Trophoblast cell (in vitro differentiated cells and primary cell): ENCODE measurements around the gene ZMYND12.

Experiments
- DNase-seq, 2 donors: peaks; one replicate each; pipeline ENCODE4 v3.0.0-alpha.2; 2016
- H2AFZ ChIP-seq: 2 replicates; pipeline ENCODE4 v1.6.1; 2013; ENCODE audit warnings: low read length, moderate library complexity, mild to moderate bottlenecking; ENCODE audit not compliant: insufficient read depth, poor library complexity
- H2AK5ac ChIP-seq: 2 replicates; pipeline ENCODE4 v1.6.1; 2013; ENCODE audit warnings: mild to moderate bottlenecking, low read length
- H2BK120ac ChIP-seq: 2 replicates; pipeline ENCODE4 v1.6.1; 2013; ENCODE audit warnings: low read length, mild to moderate bottlenecking, moderate library complexity; ENCODE audit not compliant: insufficient read depth, poor library complexity
- H2BK12ac ChIP-seq: 2 replicates; pipeline ENCODE4 v1.6.1; 2013; ENCODE audit warnings: mild to moderate bottlenecking, low read length, moderate library complexity
- H2BK5ac ChIP-seq: 2 replicates; pipeline ENCODE4 v1.6.1; 2013; ENCODE audit warnings: low read length, low read depth, moderate library complexity, mild to moderate bottlenecking; ENCODE audit not compliant: poor library complexity
- H3K14ac ChIP-seq: 2 replicates; pipeline ENCODE4 v1.6.1; 2013; ENCODE audit warnings: mild to moderate bottlenecking, low read length
- H3K18ac ChIP-seq: 2 replicates; pipeline ENCODE4 v1.6.1; 2013; ENCODE audit warnings: mild to moderate bottlenecking, low read length
- H3K23ac ChIP-seq: 2 replicates; pipeline ENCODE4 v1.6.1; 2013; ENCODE audit warnings: low read length
- H3K27ac ChIP-seq: 2 replicates; pipeline ENCODE4 v1.5.1; 2013; ENCODE audit warnings: low read depth, mild to moderate bottlenecking, inconsistent platforms, low read length, moderate library complexity
- H3K27me3 ChIP-seq: 2 replicates; pipeline ENCODE4 v1.6.1; 2013; ENCODE audit warnings: inconsistent platforms, mild to moderate bottlenecking, low read length, moderate library complexity; ENCODE audit not compliant: insufficient read depth
- H3K36me3 ChIP-seq, 2 experiments: 1 replicate in 1 of 2; 2 replicates in 1 of 2; pipeline ENCODE4 v1.6.1; 2013; ENCODE audit warnings: low read length in 2 of 2, mild to moderate bottlenecking in 2 of 2, moderate library complexity in 1 of 2; ENCODE audit not compliant: insufficient read depth in 2 of 2, control insufficient read depth in 1 of 2
- H3K4ac ChIP-seq: 2 replicates; pipeline ENCODE4 v1.6.1; 2013; ENCODE audit warnings: low read depth, mild to moderate bottlenecking, low read length, moderate library complexity
- H3K4me1 ChIP-seq, 2 experiments: 1 replicate in 1 of 2; 2 replicates in 1 of 2; pipeline ENCODE4 v1.6.1; 2013; ENCODE audit warnings: low read length in 2 of 2, mild to moderate bottlenecking in 2 of 2, moderate library complexity in 1 of 2; ENCODE audit not compliant: insufficient read depth in 2 of 2, control insufficient read depth in 1 of 2
- H3K4me2 ChIP-seq: 2 replicates; pipeline ENCODE4 v1.6.1; 2013; ENCODE audit warnings: inconsistent platforms, mild to moderate bottlenecking, low read length, moderate library complexity
- H3K4me3 ChIP-seq: 2 replicates; pipeline ENCODE4 v1.5.1; 2013; ENCODE audit warnings: mild to moderate bottlenecking, low read depth, low read length, inconsistent platforms
- H3K79me1 ChIP-seq: one replicate; pipeline ENCODE4 v1.6.1; 2013; ENCODE audit warnings: low read length
- H3K79me2 ChIP-seq: 2 replicates; pipeline ENCODE4 v1.6.1; 2013; ENCODE audit warnings: low read length, mild to moderate bottlenecking; ENCODE audit not compliant: control insufficient read depth, insufficient read depth, poor library complexity
- H3K9ac ChIP-seq: 2 replicates; pipeline ENCODE4 v1.6.1; 2013; ENCODE audit warnings: mild to moderate bottlenecking, low read length
- H3K9me3 ChIP-seq: 2 replicates; pipeline ENCODE4 v1.6.1; 2013; ENCODE audit warnings: low read depth, mild to moderate bottlenecking, control low read depth, inconsistent platforms, low read length; ENCODE audit not compliant: insufficient read depth
- H4K12ac ChIP-seq: 2 replicates; pipeline ENCODE4 v1.6.1; 2013; ENCODE audit warnings: low read depth, mild to moderate bottlenecking, low read length, moderate library complexity
- H4K8ac ChIP-seq: 2 replicates; pipeline ENCODE4 v1.6.1; 2013; ENCODE audit warnings: low read depth, mild to moderate bottlenecking, low read length, moderate library complexity
- H4K91ac ChIP-seq: one replicate; pipeline ENCODE4 v1.6.1; 2013; ENCODE audit warnings: low read depth, mild to moderate bottlenecking, low read length, moderate library complexity
- WGBS: extraction: QIAGEN DNeasy Blood & Tissue Kit; methylation state at CpG from one replicate; pipeline ENCODE4 v1.1.7; 2013; ENCODE audit warnings: missing lambda C conversion rate; ENCODE audit not compliant: insufficient read length, insufficient coverage; ENCODE audit errors: extremely low coverage; 5-methylcytosine and 5-hydroxymethylcytosine counted together

The ZMYND12 gene

GRCh38 chr1:42433369-42433768 is 22.5 kb downstream of the ZMYND12 start:
- no peaks in the 10 kb centered on the region for H3K9me3 ChIP-seq
- H2BK5ac ChIP-seq = no peak overlapping the region
- no peak overlapping the region for H3K4ac ChIP-seq
- DNase-seq = peak; percentile 59 to 74
- no peak overlapping the region for H4K12ac ChIP-seq
- no peak overlapping the region for H3K27ac ChIP-seq
- H3K27me3 ChIP-seq = no peaks in the 10 kb centered on the region
- H3K79me1 ChIP-seq = no peaks in the 10 kb centered on the region
- no peaks in the 10 kb centered on the region for H3K79me2 ChIP-seq
- no peak overlapping the region for H2BK120ac ChIP-seq
- H3K4me3 ChIP-seq = no peak overlapping the region
- H3K9ac ChIP-seq = no peak overlapping the region
- no peak overlapping the region for H2AFZ ChIP-seq
- H3K4me2 ChIP-seq = no peak overlapping the region
- no peak overlapping the region for H4K8ac ChIP-seq
- no peak overlapping the region for H2BK12ac ChIP-seq
- no peak overlapping the region for H3K23ac ChIP-seq
- H3K14ac ChIP-seq = no peak overlapping the region
- no CpG with 5 or more reads among the region's 6 CpGs for WGBS
- no peak overlapping the region for H3K18ac ChIP-seq
- peaks cover 0 to 7% of the 10 kb centered on the region in 2 experiments for H3K4me1 ChIP-seq
- no peak overlapping the region for H2AK5ac ChIP-seq
- H3K36me3 ChIP-seq = no peaks in the 10 kb centered on the region
- H4K91ac ChIP-seq = no peak overlapping the region

- no peak overlapping the region for H3K14ac ChIP-seq
- H2BK5ac ChIP-seq = no peak overlapping the region
- no peaks in the 10 kb centered on the region for H3K36me3 ChIP-seq
- H3K9ac ChIP-seq = no peak overlapping the region
- no peak overlapping the region for H3K18ac ChIP-seq
- no peak overlapping the region for H2AFZ ChIP-seq
- H3K27ac ChIP-seq = no peak overlapping the region
- no peak overlapping the region for H3K4me2 ChIP-seq
- no peak overlapping the region for H4K91ac ChIP-seq
- WGBS = no CpG with 5 or more reads among the region's 4 CpGs
- H3K27me3 ChIP-seq = no peaks in the 10 kb centered on the region
- no peaks in the 10 kb centered on the region for H3K9me3 ChIP-seq
- no peak overlapping the region for H4K8ac ChIP-seq
- H3K79me2 ChIP-seq = no peaks in the 10 kb centered on the region
- no peak overlapping the region for H2BK120ac ChIP-seq
- no peak overlapping the region for H3K4me3 ChIP-seq
- no peak overlapping the region for H3K23ac ChIP-seq
- H3K4me1 ChIP-seq = peaks cover 0 to 7% of the 10 kb centered on the region in 2 experiments
- H2AK5ac ChIP-seq = no peak overlapping the region
- no peak overlapping the region for H3K4ac ChIP-seq
- no peaks in the 10 kb centered on the region for H3K79me1 ChIP-seq
- H4K12ac ChIP-seq = no peak overlapping the region
- H2BK12ac ChIP-seq = no peak overlapping the region
- peak; percentile 30 to 58 for DNase-seq
Observed at GRCh38 chr1:42432714-42433113, 23.1 kb downstream of the ZMYND12 start.

GRCh38 chr1:42431514-42431913 is 24.3 kb downstream of the ZMYND12 start:
- Histone ChIP-seq H3K18ac (no peak overlapping the region), H3K4ac (no peak overlapping the region), H2BK12ac (no peak overlapping the region), H2AFZ (no peak overlapping the region), H3K4me3 (no peak overlapping the region), H2BK120ac (no peak overlapping the region), H4K8ac (no peak overlapping the region), H4K12ac (no peak overlapping the region), H3K36me3 (no peaks in the 10 kb centered on the region), H3K27ac (no peak overlapping the region), H3K23ac (no peak overlapping the region), H3K4me2 (no peak overlapping the region), H3K9ac (no peak overlapping the region), H3K9me3 (no peaks in the 10 kb centered on the region), H2AK5ac (no peak overlapping the region), H2BK5ac (no peak overlapping the region), H3K4me1 (peaks cover 0 to 7% of the 10 kb centered on the region in 2 experiments), H3K79me1 (no peaks in the 10 kb centered on the region), H3K14ac (no peak overlapping the region), H4K91ac (no peak overlapping the region), H3K79me2 (no peaks in the 10 kb centered on the region), H3K27me3 (no peaks in the 10 kb centered on the region)
- no peak for DNase-seq
- no CpG with 5 or more reads among the region's 3 CpGs for WGBS

GRCh38 chr1:42430286-42431135 is 25.3 kb downstream of the ZMYND12 start:
- Histone ChIP-seq H2AK5ac (no peak overlapping the region), H4K12ac (no peak overlapping the region), H3K27ac (no peak overlapping the region), H3K4ac (no peak overlapping the region), H3K4me1 (peaks cover 0 to 7% of the 10 kb centered on the region in 2 experiments), H2BK120ac (no peak overlapping the region), H3K14ac (no peak overlapping the region), H3K4me2 (no peak overlapping the region), H3K79me1 (no peaks in the 10 kb centered on the region), H3K9ac (no peak overlapping the region), H2BK12ac (no peak overlapping the region), H3K9me3 (no peaks in the 10 kb centered on the region), H3K27me3 (no peaks in the 10 kb centered on the region), H4K91ac (no peak overlapping the region), H2AFZ (no peak overlapping the region), H3K23ac (no peak overlapping the region), H2BK5ac (no peak overlapping the region), H3K18ac (no peak overlapping the region), H3K36me3 (no peaks in the 10 kb centered on the region), H3K79me2 (no peaks in the 10 kb centered on the region), H3K4me3 (no peak overlapping the region), H4K8ac (no peak overlapping the region)
- DNase-seq = peak in 1 of 2 donors; percentile 23
- no CpG with 5 or more reads among the region's 3 CpGs for WGBS
